GM12874 (cell line): ENCODE data around the gene CSNK1E.

ENCODE experiments used
- CTCF ChIP-seq: IDR thresholded peaks from 2 replicates; pipeline ENCODE4 v1.5.1; 2011; ENCODE audit warnings: low read depth, mild to moderate bottlenecking, control low read depth, low read length, moderate library complexity; ENCODE audit not compliant: insufficient read depth

Gene CSNK1E

GRCh38 chr22:38316364-38317121 lies 690 bp downstream of the CSNK1E start:
- no peak for TF ChIP-seq CTCF

GRCh38 chr22:38315823-38316363 lies 1.3 kb downstream of the CSNK1E start:
- TF ChIP-seq CTCF = no peak

- no peak for TF ChIP-seq CTCF
These were observed 2.1 kb downstream of the CSNK1E start for GRCh38 chr22:38314933-38315822.

GRCh38 chr22:38314051-38314932 lies 2.9 kb downstream of the CSNK1E start:
- TF ChIP-seq CTCF = no peak

GRCh38 chr22:38313384-38313955 lies 3.8 kb downstream of the CSNK1E start:
- no peak for TF ChIP-seq CTCF

GRCh38 chr22:38312261-38312800 lies 4.9 kb downstream of the CSNK1E start:
- no peak for TF ChIP-seq CTCF
